ENCODE results near the gene TOM1L2.

DNA sequence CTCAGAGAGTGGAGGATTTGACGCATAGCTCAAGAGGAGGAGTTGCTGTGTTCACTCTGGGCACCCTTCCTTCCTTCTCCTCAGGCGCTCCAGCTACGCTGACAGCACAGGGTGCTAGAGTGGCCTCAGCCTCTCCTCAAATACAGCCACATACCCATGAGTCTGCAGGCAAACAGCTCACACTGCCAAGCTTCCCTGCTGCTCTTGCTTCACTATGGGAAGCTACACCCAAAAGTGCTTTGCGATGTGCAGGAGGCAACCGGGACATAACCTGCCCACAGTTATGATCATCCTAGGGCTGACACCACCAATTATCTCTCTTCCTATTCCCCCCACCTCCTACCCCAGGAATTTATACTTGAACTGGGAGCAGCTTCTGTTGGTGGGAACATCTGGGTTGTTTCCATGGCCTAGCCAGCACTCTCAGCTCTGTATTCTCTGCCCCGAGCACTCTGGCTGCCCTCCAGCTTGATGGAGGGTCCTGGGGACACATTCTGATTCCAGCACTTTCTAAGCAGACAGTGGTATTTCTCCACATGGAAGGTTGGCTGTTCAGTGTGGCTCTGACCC, 95.2 kb downstream of the TOM1L2 start:
- TF ChIP-seq, protein P1, sequence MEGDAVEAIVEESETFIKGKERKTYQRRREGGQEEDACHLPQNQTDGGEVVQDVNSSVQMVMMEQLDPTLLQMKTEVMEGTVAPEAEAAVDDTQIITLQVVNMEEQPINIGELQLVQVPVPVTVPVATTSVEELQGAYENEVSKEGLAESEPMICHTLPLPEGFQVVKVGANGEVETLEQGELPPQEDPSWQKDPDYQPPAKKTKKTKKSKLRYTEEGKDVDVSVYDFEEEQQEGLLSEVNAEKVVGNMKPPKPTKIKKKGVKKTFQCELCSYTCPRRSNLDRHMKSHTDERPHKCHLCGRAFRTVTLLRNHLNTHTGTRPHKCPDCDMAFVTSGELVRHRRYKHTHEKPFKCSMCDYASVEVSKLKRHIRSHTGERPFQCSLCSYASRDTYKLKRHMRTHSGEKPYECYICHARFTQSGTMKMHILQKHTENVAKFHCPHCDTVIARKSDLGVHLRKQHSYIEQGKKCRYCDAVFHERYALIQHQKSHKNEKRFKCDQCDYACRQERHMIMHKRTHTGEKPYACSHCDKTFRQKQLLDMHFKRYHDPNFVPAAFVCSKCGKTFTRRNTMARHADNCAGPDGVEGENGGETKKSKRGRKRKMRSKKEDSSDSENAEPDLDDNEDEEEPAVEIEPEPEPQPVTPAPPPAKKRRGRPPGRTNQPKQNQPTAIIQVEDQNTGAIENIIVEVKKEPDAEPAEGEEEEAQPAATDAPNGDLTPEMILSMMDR (IDR thresholded peaks at IDR 0.05; ENCODE audit: poor library complexity): no peak
- TF ChIP-seq EZH2 (IDR thresholded peaks at IDR 0.05; ENCODE audit: borderline replicate concordance): no peak
